Stimulated activated CD8-positive, alpha-beta memory T cell treated with anti-CD3 and anti-CD28 coated beads, Interleukin-2, amount 100 ng/mL, for 48 hours (primary cell): ENCODE results near the gene NTN5.
"Not testable (repeated sequence)": the region's sequence is repeated elsewhere in the genome, so short reads cannot be mapped to it uniquely, and the experiment has no call there.

Experiments
- DNase-seq, 2 donors: peaks; one replicate each; pipeline ENCODE4 v3.0.0-alpha.2; 2020; ENCODE audit warnings: low read depth in 2 of 2

NTN5 gene

DNA sequence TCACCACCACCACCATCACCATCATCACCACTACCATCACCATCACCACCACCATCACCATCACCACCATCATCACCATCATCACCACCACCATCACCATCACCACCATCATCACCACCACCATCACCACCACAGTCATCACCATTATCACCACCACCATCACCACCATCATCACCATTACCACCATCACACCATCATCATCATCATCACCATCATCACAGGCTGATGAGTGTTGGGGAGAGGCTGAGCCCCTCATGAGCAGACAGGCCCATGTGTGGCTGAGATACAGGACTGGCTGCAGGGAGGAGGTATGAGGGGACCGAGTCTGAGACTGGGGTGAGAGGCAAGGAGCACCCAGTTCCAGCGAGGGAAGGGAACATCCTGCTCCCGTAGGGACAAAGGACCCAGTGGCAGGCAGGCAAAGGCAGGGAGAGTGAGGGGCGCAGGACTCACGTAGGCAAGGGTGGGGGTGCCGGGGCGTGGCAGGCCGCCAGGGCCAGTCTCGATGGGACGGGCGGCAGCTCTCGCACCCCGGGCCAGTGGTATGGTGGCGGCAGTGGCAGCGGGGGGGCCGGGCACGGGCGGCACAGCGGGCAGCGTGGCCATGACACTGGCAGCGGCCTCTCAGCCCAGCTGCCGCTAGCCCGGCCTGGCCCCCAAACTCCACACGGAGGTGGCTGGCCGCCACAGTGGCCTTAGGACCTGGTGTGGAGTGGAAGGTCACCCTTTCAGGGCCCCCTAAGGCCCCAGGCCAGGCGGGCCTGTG lies 2.7 kb downstream of the NTN5 start:
- DNase-seq: no peak

DNA sequence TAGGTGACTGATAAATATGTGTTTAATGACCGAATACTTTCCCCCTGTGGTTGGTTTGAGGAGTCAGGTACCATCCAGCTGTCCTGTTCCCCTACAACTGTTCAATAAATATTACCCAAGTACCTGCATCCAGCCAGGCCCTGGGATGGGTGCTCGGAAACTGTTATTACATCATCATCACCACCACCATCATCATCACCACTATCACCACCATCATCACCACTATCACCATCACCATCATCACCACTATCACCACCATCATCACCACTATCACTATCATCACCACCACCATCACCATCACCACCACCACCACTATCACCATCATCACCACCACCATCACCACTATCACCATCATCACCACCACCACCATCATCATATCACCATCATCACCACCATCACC lies 4.1 kb downstream of the NTN5 start:
- no peak for DNase-seq

GRCh38 chr19:48668332-48668731 lies 4.5 kb downstream of the NTN5 start:
- no peak for DNase-seq

DNA sequence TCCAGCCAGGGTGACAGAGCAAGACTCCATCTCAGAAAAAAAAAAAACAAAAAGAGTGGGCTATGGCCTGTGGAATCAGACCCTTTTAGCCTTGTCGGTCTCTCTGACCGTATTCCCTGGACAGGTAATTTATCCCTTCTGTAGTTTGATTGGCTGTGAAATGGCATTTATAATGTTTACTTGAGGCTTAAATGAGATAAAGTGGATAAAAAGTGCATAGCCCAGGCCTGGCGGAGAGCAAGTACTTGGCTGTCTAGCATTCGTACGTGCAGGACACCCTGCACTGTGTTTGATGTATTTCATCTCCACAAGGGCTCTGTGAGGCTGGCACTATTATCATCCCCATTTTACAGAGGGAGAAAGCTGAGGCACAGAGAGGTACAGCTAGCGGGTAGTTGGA lies 7.0 kb downstream of the NTN5 start:
- no peak for DNase-seq

DNA sequence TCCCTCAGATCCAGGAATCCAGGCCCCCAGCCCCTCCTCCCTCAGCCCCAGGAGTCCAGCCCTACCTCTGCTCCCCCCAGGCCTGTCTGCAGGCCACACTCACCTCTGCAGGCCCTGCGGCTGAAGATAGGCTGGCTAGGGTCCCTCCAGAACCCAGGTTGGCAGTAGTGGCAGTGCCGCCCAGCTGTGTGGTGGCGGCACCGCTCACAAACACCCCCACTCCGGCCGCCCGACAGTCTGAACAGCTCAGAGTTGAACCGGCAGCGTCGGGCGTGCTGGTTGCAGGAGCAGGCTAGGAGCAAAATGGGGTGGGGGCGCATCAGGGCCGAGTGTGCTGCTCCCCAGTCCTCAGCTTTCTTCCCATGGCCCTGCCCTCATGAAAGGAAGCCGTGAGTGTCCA lies 8.3 kb downstream of the NTN5 start:
- DNase-seq: no peak

DNA sequence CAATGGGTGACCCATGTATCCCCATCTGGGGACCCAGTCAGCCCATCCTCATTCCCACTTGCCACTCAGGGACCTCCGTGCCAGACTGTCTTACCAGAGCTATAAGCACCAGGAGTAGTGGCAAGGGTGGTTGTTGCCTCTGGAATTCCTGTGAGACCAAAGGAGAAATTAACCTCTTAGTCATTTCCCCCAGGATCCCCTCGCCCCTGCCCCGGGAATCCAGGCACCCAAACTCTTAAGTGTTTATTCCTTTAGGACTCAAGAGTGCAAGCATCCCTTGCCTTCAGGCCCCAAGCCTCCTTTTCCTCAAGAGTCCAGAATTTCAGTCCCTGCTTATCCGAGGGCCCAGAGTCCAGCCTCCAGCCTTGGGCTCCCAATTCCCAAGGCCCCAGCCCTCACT lies 9.2 kb downstream of the NTN5 start:
- DNase-seq: no peak

- no peak for DNase-seq
These were observed 11.1 kb downstream of the NTN5 start for GRCh38 chr19:48661711-48662090.

- peak; percentile 57 to 72 for DNase-seq
These were observed 11.7 kb downstream of the NTN5 start for GRCh38 chr19:48660852-48661710.

DNA sequence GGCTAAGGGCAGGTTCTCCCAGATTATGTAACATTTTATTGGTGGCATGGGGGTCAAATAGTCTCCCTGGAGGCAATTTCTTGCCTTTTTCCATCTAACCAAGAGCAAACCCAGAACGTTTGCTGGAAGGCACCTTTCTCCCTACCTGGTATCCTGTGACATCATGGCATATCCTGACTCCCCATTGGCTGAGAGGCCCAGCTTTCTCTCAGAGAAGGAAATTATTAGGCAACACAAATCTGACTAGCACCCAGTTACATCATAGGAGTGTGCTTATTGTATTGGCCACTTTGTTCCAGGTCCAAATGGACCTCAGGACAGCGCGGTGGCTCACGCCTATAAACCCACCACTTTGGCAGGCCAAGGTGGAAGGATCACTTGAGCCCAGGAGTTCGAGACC lies 13.0 kb downstream of the NTN5 start:
- DNase-seq: no peak

DNA sequence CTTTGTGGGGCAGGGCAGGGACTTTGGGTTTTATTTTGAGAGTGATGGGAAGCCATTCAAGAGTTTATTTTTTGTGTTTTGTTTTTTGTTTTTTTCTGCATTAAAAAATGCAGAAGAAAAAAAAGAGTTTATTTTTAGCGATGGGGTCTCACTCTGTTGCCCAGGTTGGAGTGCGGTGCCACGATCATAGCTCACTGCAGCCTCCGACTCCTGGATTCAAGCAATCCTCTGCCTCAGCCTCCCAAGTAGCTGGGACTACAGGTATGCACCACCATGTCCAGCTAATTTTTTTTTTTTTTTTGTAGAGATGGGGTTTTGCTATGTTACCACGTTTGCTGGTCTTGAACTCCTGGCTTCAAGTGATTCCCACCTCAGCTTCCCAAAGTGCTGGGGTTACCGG lies 14.3 kb downstream of the NTN5 start:
- DNase-seq: no peak

GRCh38 chr19:48657828-48658227 lies 15.0 kb downstream of the NTN5 start:
- DNase-seq: not testable (repeated sequence)

DNA sequence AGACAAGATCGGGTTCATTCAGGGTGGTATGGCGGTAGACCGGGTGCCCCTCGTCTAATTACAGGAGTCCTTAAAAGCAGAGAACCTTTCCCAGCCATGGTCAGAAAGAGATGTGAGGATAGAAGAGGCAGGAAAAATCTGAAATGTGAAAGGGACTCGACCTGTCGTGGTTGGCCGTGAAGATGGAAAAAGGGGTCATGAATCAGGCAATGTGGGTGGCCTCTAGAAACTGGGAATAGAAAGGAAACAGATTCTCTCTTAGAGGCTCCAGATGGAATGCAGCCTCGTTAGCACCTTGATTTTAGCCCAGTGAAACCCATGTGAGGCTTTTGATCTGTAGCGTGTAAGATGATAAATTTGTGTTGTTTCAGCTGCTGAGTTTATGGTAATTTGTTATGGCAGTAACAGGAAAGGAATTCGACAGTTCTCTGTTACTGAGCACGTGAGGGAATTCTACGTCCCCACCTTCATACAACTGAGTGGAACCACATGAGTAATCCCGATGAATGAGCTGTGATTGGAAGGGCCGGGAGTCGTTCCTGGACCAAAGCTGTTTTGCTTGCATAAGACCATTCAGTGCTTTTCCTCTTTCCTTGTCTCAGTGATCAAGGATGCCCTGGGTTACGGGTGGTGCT lies 15.9 kb downstream of the NTN5 start:
- DNase-seq: no peak

GRCh38 chr19:48654299-48655059 lies 18.3 kb downstream of the NTN5 start:
- DNase-seq: no peak

DNA sequence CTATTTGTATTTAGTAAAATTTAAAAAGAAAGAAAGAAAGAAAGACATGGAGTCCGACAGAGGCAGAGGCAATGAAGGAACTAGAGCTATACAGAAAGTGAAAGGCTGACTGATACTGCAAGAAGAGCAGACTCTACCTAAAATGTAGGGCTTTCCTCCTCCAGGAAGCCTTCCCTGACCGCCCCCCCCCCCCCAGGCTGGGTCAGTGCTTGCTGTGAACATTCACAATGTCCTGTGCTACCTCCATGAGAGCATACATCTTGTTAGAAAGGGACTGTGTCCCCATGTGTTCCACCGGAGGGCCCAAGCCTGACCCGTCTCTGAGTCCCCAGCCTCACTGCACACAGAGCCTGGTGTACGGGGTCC lies 21.2 kb downstream of the NTN5 start:
- no peak for DNase-seq

- DNase-seq: no peak
These were observed 21.7 kb downstream of the NTN5 start for GRCh38 chr19:48650974-48651682.

DNA sequence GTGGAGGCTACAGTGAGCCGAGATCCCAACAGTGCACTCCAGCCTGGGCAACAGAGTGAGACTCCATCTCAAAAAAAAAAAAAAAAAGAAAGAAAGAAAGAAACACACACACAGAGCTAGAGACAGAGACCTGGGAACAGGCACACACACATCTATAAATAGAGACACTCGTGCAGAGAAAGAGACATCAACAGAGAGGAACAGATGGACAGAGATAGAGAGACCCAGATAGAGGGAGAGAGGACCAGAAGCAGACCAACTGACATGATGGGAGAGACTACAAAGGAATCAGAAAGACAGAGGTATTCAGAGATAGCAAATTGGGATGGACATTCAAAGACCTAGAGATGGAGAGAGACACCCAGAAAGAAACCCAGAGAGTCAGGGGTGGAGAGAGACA lies 24.7 kb downstream of the NTN5 start:
- DNase-seq: no peak

DNA sequence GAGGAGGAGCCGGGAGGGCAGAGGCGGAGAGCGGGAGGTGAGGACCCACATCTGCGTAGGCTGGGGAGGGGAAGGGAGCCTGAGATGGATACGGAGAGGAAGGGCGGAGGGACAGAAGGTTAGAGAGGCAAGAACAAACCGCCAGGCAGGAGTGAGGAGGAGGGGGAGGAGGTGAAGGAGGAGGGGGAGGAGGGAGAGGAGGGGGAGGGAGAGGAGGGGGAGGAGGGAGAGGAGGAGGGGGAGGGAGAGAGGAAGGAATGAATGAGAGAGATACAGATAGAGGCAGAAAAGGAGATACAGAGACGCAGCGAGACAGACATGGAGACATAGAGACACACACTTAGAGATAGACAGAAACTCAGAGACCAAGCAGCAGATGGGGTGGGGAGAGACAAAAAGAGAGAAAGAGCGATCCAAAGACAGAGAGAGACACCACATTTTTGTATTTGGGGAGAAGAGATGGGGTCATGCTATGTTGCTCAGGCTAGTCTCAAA lies 26.0 kb downstream of the NTN5 start:
- DNase-seq: no peak

DNA sequence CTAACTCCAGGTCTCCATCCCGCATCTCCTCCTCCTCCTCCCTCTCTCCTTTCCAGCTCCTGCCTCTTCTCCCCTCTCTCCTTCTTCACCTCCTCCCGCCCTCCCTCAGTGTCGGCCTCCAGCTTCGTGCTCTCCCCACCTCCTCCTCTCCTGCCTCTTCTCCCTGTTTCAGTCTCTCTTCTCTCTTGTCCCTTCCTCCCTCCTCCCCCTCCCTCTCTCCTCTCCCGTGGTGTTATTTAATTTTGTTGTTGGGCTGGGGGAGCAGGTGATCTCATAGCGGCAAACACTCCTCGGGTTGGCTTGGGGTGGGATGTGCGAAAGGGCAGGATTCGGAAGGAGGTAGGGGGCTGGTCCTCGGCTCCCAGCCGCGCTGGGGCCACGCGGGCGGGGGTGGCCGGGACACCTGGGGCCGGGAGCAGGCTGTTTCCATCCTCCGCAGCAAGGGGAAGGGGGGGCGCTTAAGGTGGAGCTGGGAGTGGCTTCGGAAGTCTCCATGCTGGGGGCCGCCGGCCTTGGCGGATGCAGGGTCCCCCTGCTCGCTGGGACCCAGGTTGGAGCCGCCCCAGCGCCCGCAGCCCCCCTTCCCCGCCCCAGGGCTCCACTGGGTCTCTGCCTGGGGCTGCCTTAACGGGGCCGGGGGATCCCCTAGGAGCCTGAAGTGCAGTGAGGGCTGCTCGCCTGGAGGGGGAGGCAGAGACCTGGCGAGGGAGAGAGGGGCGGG lies 26.7 kb downstream of the NTN5 start, which contains the start of gene CA11:
TSS of gene CA11 (minus strand) at position 187 of the 721 bp plus-strand sequence. CDS start 555 bp downstream, outside the sequence.
- peak; percentile 82 to 86 for DNase-seq

DNA sequence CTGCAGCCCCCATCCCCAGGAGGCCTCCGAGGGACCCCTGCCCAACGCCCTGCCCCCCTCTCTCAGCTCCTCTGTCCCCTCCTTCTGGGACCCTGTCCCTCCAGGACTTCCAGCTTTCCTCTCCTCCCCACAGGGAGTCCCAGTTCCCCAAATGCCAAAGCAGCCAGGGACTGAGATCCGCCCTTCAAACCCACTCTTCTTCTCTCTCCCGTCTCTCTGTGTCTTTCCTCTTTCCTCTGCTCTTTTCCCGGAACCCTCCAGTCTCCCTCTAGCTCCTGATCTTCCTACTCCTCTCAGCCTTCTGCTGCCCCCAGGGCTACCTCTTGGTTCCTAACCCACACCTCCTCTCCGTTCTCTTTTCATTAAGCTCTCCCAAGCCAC lies 27.2 kb downstream of the NTN5 start:
- no peak for DNase-seq

DNA sequence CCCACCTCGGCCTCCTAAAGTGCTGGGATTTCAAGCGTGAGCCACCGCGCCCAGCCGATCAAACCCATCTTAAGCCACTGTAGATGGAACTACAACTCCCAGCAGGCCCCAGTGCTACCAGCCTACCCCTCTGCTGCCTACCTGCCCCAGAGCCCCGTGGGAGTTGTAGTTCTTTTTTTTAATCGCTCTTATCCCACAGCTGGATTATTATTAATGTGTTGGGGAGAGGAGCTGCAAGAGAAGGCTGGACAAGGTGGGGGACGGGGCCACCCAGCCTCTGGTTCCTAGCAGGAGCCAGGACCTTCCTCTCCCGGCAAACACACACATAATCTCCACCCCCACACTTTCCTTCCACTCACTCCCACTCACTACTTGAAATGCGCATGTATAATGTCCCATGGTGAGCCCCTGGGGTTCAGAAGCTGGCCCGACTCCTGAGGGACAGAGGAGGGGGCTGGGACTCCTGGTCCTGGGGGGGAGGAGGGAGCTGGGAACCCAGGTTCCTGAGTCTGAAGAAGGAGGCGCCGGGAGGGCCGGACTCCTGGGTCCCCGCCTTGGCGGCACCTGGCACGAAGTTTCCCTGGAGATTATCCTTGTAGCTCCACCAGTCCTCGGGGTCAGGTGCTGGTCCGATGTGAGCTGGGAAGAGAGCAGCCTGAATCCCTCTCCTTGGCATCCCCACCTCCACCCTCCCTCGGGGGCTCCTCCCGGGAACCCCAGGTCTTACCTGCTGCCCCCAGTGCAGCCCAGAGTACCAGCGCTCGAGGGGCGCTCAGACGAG lies 27.8 kb downstream of the NTN5 start:
- DNase-seq: peak; percentile 48 to 63
